GM18867 (cell line): ENCODE results near the gene GDI2.

Source experiments
- ATAC-seq: cut with Tn5 transposase; IDR thresholded peaks from one replicate; pipeline ENCODE4 v1.9.1; 2021; ENCODE audit warnings: mild to moderate bottlenecking, moderate library complexity; ENCODE audit not compliant: unreplicated experiment

GDI2 gene

GRCh38 chr10:5744849-5745248 is 68.4 kb downstream of the GDI2 start:
- ATAC-seq, result no peak

DNA sequence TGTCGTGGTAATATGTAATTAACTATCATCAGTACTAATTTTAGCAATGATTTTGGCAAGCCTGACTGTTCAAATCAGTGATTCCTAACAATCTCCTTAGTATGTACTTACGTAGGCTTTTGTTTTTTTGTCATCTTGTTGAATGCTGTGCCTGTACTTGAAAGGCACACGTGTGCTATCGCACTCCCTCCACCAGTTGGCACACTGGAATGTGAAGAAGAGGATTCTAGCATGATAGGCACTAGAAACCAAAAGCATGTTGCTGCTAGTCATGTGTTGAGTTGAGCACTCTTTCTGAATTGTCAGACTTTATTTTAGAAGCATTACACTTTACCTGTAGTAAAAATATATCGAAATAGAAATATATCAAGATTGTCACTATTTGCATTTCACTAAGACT is 69.5 kb downstream of the GDI2 start:
- no peak for ATAC-seq

- ATAC-seq, result no peak
Observed at GRCh38 chr10:5742116-5742515, 71.1 kb downstream of the GDI2 start.

- no peak for ATAC-seq
Observed at GRCh38 chr10:5741276-5741675, 72.0 kb downstream of the GDI2 start.

DNA sequence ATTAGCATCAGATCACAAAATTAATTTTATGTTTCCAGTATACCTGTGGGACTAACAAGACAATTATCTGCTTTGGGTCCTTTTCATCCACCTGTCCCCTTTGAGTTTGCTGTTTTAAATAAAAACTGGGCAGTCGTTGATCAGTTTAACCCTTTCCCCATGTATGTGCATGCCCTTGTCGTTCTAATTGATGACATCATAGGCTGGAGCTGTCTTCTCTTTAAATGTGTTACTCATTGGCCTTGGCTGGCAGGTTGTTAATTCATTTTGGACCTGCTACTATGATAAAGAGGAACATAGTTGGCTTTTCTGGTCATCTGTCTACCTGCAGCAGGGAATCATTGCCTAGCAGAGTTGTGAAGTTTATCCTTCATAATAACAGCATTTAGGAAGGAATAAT is 74.8 kb downstream of the GDI2 start:
- ATAC-seq, result no peak

DNA sequence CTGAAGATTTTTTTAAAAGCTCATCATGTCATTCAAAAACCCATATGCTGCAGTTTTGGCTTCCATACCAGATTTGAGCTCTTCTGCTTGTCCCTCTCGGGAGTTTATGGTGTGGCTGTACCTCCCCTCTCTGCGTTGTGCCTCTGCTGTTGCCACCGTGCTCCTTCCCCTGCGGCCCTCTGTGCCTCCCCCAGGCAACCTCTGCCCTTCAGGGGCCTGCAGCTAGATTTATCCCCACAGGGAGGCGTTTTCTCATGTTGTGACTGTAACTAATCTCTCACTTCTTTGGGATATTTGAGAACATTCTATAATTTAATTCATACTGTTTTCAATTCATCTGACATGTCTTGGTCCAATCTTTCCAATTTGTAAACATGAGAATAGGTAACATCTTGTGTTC is 75.9 kb downstream of the GDI2 start:
- no peak for ATAC-seq

- ATAC-seq, result no peak
Observed at GRCh38 chr10:5736591-5736990, 76.6 kb downstream of the GDI2 start.

DNA sequence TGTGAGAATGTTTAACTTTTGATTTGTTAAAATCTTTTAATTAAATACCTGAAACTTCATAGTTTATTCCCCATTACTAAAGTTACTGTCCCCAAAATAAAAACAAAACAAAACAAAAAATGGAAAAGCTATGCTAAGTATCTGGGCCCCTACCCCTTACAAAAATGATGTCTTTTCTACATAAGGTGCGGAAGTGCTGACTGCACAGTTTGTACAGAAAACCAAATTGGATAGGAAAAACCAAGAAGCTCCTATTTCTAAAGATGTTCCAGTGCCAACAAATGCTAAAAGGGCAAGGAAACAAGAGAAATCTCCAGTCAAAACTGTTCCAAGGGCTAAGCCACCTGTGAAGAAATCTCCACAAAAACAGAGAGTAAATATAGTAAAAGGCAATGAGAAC is 78.1 kb downstream of the GDI2 start:
- ATAC-seq, result no peak

DNA sequence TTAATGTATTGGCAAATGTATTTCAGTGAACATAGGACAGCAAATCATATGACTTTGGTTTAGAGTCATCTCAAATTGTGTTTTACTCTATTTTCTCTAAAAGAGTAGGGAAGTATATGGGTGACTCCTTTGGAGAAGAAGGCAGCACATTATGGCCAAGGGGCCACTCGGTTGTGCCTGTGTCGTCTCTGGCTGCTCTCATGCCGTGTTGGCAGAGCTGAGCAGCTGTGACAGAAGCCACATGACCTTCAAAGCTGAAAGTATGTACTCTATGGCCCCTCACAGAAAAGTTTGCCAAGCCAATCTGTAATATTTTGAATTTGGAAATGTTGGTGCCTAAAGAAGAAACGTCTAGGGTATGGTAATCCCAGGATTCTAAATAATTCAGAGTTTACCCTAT is 81.1 kb downstream of the GDI2 start:
- no peak for ATAC-seq

- ATAC-seq, result no peak
Observed at GRCh38 chr10:5731559-5731958, 81.7 kb downstream of the GDI2 start.

- no peak for ATAC-seq
Observed at GRCh38 chr10:5730766-5731165, 82.5 kb downstream of the GDI2 start.

DNA sequence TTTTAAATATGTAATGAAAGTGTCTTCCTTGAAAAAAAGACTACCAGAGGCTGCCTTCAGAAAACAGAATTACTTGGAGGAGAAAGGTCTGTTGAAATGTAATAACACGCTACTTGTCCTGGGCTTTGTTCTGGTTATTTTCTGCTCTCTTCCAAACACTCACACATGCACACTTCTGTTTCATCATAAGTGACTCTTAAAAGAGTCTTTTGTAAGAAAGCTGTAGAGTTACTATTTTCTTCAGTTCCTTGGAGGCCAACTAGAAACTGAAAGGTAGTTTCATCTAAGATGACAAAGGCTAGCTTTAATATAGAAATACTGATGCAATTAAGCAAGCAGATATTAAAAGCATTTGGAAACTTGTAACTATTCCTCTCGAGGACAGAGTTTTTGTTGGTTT is 89.5 kb downstream of the GDI2 start:
- ATAC-seq, result no peak

DNA sequence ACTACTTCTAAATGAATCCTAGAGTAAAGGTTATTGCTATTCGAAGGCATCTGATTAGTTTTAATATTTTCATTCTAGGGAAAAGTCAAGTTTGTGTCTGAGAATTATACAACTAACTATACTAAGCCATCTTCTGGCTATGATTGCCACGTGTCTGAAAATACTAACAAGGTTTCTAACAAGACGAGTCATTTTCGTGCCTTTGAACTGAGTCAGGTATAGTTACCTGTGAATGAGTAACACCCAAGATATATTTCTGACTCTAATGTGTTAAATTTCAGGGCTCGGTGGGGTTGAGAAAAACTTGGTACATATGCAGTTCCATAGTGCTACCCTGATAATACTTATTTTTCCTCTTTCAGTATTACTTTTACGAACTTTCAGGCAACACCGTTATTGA is 93.1 kb downstream of the GDI2 start:
- ATAC-seq, result no peak

DNA sequence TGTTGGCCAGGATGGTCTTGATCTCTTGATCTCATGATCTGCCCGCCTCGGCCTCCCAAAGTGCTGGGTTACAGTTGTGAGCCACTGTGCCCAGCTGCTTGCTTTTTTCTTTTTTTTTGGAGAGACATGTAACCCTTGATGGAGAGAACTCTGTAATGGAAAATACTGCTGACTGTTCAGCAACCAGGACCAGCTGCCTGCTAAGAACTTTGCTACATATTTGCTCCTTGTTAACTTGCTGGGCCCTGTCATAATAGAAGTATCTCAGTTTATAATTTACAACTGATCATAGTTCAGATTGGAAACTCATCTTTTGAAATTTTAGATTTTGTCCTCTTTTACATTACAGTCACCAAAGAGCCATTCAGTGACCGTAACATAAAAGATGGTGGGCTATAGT is 93.7 kb downstream of the GDI2 start:
- ATAC-seq, result no peak
